ENCODE measurements around the gene ANKRD9.

The ANKRD9 gene

DNA sequence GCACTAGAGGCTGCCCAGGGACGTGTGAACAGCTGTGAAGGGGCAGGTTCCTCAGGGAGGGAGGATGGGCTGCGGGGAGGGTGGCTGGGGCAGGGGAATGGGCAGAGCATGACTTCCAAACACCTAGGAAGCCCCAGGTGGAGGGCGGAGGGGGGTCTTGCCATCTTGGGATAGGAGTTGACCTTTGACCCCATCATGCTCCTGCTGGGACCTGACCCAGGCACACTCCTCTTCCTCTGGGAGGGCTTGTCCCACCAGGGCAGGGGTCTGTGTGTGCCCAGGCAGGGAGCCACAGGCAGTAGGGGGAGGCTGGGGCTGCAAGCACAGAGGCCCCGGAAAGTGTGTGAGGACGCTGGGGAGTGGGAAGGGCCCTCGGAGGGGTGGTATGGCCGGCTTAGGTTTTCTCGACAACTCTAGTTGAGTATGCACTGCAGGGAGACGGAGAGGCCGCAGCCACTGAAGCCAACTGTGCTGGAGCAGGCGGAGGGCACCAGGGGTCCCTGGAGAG, 3.3 kb upstream of the ANKRD9 start:
- no peak for DNase-seq

DNA sequence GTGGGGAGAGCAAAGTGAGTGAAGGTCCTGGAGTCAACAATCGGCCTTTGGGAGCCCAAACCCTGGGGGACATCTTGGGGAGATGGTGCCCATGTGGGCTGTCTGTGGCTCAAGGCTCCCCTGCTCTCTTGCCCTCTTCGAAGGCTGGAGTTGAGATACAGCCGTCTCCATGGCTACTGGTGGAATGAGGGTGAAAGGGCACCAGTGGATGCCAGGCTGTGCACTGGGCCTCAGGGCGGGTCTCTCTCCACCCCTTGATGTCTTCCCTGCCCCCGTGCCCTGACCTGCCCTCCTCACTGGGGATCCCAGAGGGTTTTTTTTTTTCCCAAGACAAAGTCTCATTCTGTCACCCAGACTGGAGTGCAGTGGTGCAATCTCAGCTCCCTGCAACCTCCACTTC, 2.0 kb upstream of the ANKRD9 start:
- no peak for DNase-seq

DNA sequence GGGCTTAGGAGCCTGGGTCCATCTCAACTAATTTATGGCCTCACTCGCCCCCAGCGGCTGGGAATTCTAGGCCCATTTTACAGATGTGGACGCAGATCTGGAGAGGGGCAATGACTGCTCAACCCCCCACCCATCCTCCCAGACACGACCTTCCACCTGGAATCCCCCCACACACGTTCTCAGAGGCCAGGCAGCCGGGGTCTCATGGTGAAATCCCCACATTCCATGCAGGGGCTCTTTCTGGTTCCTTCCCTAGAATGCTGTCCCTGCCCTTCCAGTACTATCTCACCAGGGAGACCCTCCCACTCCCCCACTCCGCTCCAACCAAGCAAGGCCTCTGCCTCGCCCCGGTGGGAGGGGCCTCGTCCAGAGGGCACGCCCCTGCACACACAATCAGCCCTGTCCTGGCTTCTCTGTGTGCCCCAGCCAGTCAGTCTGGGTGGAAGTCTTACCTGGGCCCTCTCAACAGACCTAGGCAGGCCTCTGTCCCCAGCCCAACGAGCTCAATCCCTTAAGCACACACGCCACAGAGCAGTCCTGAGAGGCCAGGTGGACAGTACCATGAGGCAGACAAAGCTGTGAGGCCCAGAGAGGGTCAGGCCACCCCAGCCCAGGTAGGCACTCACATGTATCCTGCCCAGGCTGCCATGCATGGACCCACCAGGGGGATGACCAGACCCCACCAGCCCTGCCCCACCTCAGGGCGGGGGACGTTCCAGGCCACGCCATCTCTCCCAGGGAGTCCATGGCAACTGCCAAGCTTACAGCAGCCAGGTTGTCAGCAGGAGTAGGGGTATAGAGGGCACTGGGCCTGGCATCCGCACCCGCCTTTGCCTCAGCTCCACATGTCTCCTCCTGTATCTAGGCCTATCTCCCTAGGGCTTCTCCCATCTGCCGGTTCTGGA, 1.3 kb upstream of the ANKRD9 start:
- DNase-seq: peak; percentile 60

DNA sequence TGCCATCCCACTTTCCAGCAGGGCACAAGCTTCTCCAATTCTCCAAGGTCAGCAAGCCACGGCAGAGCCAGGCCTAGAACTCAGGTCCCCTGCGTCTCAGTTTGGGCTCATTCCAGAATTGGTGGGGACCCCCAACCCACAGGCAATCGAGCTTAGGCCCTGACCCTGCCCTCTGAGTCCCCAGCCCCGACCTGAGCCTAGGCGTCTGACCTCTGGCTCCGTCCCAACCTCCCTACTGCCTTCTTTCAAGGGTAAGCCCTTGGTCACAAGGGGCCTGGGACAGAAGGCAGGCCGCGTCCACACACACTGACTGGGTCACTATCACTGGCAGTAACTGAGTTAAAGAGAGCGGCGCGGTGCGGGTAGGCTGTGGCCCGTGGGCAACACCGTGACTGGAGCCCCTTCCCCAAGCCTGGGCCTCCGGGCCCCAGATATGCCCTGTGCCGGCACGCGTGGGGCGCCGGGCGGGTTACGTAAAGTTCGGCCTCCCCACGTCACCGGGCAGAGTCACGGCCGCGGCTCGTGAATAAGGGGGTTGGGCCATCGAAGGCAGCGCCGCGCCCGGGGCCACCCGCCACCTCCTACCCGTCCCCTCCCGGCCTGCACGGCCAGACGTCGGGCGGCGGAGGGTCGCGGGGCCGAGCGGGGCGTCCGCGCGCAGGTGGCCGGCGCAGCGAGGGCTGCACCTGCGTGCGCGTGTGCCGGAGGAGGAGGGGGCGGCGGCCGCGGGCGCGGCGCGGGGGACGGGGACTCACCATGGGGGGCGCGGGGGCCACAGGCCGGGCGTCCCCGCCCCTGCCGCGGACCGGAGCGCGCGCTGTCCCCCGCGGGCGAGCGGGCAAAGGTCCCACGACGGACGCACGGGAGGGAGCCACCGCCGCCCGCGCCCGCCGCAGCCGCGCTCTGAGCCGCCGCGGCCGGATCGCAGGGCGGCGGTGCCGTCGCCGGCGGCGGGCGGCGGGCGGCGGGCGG, 516 bp downstream of the ANKRD9 start:
- DNase-seq: peak; percentile 57

DNA sequence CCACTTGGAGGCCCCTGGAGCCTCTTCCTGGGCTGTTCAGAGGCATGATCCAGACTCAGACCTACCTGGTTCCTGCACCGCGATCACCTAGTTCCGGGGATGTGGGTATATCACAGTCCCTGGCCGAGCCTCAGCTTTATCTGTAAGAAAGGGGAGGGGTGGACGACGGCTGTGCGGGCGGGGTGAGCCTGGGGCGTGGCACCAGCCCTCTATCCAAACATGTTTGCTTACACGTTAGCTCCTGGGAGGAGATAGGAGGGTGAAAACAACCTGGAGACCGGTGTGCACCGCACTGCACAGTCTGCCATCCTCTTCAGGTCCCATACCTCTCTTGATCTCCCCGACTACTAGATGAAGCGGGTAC, 1.2 kb downstream of the ANKRD9 start:
- no peak for DNase-seq

DNA sequence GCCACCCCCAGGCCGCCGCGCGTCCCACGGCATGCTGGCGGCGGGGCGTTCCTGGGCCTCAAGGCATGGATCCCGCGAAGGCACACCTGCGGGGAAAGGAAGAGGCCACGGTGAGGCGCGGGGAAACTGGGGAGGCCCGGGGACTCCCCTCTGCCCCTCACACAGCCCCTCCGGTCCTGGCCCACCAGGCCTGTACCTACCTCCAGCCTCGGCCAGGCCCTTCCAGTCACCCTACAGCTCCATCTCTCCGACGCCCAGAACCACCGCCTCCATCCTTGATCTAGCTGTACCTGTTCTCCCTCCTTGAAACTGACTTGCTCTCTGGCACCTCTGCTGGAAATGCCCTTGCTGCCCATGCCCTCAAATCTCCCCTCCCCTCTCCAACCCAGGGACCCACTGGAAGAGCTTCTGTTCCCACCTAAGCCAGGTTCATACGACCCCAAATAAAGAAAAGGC, 1.7 kb downstream of the ANKRD9 start:
- DNase-seq: no peak

DNA sequence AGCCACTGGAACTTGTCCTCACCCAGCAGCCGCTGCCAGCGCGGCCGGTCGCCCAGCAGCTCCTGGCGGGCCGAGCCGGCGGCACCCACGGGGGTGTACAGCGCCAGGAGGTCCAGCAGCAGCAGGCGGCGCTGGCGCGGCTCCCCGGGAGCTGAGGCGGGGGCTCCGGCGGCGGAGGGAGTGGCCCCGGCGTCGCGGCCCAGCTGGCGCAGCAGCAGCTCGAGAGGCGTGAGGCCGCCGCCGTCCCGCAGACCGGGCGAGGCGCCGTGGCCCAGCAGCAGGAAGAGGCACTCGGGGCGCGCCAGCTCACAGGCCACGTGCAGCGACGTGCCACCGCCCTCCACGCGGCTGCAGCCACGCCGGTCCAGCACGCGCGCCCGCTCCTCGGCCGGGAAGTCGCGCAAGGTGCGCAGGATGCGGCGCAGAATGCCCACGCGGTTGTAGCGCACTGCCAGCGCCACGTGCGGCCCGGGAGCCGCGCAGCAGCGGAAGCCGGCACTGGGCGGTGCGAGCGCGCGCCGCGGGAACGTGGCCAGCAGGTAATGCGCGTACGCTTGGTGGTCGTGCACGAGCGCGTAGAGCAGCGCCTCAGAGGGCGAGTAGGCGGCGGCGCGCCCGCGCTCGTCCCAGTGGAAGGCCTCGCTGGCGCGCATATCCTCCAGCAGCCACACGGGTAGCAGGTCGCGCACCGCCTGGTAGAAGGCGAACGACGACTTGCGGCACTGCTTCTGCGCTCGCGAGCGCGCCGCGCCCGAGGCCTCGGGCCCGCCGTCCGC, 2.3 kb downstream of the ANKRD9 start:
- no peak for DNase-seq

DNA sequence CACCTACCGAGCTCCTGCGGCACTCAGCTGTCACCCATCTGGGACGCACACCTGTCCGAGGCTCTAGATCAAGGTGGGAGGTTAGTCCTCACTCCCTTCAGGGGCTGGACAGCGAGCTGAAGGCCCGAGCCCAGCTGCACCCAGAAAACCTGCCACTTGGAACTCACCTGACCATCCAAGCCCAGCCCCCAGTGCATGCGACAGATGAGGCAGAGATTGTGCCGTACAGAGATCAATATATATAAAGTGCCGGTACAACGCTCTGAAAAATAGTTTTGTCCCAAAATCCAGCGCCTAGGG, 3.0 kb downstream of the ANKRD9 start:
- no peak for DNase-seq

DNA sequence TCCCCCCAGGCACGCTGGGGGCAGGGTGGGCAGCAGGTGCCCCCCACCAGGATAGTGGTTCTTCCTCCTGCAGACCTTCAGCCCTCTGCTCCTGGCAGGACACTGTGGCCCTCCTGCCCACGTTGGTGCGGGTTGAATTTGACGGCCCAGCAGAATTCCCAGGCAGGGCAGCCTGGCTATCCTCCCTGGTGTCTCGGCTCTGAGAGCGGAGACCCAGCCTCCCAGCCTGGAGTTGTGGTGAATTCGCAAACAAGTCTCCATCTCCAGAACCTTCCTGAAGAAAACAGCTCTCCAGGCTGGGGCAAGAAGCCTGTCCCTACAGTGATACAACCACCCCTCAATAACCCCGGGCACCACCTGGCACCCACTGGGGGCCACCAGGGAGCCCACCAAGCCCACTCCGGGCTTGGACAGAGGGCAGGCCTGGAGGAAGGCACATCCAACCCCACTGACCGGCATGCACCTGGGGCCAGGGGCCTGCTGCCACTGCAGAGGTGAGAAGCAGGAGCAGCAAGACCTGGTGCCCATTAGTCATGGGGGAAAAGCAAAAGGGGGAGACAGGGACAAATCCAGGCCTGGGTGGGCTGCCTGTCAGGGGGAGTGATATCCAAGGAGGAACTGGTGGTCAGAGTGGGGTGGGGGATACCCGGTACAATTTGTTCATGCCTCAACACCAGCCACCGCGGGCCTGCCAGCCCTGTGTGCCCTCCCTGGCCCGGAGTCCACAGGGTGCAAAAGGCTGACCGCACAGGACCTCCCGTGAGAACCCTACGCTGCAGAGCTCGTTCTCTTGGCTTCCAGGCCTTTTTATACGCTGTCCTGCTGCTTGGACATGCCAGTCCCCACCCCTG, 3.6 kb downstream of the ANKRD9 start:
- no peak for DNase-seq

DNA sequence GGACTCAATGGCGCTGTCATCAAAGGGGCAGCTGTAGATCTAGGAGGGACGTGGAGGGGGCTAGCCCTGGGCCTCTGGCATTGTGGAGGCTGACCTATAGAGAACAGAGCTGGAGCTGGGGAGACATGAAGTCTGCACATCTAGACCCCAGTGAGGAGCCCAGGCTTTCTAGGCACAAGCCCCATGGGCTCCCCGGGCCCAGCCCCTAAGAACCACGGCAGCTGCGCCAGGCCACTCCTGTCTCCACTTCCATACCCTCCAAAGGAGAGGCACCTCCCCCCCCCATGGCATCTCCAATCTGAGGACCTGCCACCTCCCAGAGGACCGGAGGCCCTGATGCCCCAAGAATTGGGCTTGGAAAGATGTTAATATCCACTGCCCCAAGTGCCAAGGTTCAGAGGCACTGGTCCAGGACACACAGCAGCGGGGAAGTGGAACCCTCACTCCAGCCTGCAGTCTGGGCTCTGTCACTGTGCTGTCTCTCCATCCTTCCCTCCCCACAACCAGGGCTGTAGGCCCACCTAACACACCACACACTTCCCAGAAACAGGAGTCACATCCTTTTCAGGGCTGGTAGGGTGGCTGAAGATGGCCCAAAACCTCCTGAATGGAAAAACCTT, 4.5 kb downstream of the ANKRD9 start:
- no peak for DNase-seq

DNA sequence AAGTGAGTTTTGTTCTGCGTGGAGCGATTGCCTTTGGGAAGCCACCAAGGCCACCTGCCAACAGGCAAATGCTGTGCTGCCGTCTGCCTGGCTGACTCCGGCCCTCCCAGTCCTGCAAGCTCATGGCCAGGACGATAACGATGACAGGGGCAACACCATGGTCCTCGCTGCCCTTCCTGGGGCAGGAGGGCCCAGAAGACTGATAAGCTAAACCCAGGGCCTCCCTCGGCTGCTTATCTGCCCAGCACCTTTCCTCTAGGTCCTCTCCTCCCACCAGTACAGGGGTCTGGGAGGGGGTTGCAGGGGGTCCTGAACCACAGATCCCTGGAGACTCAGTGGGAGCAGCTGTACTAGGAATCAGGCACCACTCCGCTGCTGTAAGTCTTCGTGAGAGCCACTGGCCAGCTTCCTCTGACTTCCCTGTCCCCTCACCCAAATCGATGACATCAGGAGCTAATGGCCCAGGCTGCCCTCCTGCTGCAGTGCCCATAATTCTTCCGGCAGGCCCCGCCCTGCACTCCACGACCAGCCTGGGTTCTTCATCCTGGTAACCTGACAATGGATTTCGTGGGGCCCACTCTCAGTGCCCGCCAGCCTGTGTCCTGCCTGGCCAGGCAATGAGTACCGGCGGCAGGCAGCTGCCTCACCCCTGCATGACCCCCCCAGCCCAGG, 5.1 kb downstream of the ANKRD9 start:
- no peak for DNase-seq

DNA sequence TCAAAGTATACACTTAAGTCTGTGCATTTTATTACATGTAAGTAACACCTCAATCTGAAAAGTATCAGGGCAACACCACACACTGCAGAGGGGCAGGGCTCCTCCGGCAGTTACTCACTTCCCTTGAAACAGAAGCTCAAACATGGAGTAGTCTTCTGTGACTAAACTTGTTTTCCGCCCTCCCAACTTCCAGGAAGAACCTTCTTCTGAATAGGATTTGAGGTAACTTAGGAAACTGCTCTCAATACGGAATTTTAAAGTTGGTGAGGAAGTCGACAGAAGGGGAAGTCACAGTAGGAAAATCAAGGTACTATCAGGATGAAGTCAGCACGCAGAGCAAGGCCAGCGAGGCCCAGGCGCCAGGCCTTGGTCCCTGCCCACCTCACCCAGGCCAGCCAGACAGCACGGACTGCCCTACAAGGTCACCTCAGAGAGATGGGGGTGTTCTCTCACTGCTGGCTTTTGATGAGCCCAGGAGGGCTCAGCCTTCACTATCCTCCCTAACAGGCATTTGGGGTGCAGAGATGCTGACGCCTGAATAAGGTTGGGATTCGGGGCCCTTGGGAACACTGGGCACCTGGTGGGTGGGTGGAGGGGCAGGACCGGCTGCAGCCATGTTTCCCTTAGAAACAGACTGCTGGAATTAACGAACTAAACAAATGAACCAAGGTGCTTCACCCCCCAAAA, 5.8 kb downstream of the ANKRD9 start:
- DNase-seq: no peak

DNA sequence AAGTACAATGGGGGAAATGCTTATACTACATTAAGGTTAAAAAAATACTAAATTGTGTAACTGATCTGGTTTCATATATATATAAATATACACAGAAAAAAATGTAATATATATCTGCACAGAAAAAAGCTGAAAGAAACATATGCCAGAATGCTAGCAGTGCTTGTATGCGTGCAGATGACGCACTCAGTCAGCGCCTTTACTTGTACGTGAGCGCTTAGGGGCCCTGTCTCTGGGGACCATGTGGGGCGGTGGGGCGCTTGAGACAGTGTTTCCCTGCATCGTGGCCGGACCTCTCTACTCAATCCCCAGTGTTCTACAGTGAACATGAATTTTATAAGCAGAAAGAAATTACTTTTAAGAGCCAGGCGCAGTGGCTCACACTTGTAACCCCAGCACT, 7.0 kb downstream of the ANKRD9 start:
- no peak for DNase-seq

DNA sequence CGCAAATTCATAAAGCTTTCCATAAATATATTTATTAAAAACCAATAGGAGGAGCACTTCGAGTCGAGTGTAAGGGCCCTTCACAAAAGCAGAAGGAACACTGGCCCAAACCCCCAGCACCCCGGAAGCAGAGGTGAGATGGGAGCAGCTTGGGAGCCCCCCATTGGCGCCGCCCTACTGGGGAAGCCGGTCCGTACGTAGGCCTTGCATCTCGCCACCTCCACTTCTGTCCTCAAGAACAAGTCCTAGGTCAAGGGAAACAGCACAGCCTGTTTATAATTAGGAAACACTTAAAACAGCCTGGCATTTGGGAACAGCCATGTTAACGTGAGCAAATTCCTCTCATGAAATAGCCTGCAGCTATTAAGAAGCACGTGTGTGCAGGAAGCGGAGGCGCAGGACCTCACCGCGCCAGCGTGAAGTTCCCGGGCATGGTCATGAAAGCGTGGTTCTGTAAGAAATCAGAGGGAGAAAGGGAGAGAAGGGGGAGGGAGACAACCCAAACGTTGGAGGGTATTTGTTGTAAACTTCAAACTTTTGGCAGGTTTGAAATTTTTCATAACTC, 7.7 kb downstream of the ANKRD9 start:
- no peak for DNase-seq

DNA sequence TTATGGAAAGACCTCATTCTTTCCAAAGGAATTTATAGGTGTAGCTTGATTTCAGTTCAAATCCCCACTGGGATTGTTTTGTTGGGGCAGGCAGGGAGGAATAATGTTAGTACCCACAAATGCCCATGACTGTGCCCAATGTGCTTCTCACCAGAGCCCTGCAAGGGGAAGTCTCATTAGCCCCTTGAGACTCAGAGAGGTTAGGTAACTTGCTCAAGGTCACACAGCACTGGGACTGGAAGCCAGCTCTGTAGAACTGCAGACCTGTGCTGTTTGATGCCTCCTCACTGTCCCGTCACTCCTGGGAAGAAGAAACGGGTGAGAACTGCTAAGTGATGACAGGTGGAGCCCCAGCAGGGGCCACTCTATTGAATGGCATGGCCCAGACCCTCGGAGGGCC, 8.9 kb downstream of the ANKRD9 start:
- DNase-seq: no peak

DNA sequence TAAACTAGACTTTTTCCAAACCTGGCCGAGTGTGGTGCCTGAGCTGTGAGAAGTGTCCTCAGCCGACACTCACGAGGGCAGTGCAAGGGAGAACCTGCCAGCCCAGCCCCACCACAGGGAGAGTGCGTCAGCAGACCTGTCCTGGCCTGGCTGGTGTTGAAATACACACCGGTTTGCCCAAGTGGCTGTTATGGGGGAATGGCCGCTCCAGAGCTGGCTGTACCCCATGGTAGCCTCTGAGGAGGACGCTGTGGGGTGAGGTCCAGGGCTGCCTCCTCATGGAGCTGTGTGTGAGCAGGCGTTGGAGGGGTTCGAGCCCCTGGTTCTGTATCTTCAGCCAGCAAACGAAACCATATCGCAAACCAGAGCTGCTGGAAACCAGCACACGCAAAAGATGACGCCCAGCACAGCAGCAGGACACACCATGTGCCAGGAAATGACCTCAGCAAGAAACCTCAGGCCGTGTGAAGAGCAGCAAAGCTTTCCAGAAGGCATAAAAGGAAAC, 9.4 kb downstream of the ANKRD9 start:
- peak; percentile 69 for DNase-seq

DNA sequence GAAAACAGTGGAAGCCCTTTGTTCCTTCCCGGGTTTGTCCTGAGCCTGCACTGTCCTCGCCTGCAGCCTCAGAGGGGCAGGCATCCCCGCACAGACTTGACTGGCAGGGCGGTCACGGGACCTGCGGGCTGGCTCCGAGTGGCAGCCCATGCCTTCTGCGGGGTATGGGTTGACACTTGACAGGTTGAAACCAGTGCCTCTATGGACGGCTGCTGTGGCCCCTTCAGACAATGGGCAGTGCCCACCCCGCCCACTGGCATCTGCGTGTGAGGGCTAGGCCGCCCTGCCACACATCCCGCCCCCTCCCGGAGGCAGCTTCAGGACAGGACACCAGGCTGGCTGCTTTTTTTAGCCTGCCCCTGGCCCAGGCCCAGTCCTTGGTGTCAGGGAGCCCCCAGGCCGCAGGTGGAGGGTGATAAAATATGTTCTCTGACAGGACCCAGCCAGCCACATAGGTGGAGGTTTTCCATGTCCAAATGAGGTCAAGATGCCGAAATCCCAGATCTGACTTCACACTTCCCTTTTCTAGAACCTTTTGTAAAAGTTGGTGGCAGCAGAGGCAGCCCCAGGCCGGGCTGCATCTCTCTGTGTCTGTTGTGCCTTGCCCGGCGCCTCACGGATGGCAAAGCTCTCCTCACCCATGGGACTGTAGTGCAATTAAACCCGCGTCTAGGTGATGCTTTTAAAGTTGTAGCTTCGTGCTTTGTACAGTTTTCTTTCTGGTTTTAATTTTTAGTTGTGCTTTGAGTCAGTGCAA, 10.0 kb downstream of the ANKRD9 start:
- no peak for DNase-seq

DNA sequence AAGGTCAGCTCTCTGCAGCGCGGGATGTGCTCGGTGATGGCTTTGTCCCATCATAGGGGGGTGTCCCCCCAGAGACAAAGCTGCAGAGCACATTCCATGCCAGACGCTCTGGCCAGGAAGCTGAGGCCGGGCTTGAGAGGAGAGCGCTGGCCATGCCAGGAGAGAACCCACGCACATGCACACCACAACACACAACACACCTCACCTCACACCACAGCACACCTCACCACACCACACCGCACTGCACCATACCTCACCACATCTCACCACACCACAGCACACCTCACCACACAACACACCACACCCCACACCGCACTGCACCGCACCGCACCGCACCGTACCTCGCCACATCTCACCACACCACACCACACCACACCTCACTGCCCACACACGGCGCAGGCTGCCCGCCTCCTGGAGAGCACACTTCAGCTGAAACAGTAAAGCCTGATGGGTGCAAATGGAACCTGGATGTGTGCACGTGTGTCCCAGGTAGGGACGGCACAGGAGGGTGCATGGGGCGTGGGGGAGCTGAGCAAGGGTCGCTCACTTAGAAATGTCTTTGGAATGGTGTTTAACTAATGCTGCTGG, 10.8 kb downstream of the ANKRD9 start:
- no peak for DNase-seq
